ENCODE measurements around the gene CWC27.
"Not testable (repeated sequence)": the region's sequence is repeated elsewhere in the genome, so short reads cannot be mapped to it uniquely, and the experiment has no call there.

CWC27 gene

DNA sequence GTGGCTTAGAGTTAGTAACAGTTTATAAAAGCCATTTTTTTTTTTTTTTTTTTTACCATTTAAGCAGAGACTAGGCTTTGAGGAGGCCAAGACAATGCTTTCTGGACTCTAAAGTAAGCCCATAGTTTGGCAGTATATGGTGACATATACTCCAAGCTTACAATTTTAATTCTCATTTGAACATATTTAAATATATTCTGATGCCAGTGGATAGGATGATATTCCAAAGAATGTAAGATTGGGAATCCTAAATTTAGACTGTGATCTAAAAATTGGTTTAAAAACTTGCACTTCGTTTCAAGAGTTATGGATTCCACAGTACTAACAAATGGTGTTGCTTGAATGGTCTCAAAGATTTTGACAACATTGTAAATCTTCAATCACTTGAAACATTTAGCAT, 112.1 kb downstream of the CWC27 start:
- TF ChIP-seq POLR2AphosphoS5 (IDR thresholded peaks at IDR 0.05; ENCODE audit: low read depth, low read length) (no peak), POU2F2 (IDR thresholded peaks at IDR 0.05; ENCODE audit: low read depth, low read length) (no peak), PAX5 (IDR thresholded peaks at IDR 0.05; ENCODE audit: insufficient read depth, low read length, severe bottlenecking) (no peak), TAF1 (IDR thresholded peaks at IDR 0.05; ENCODE audit: low read depth, low read length) (no peak), SPI1 (IDR thresholded peaks at IDR 0.05; ENCODE audit: low read depth, low read length) (no peak), POLR2A (IDR thresholded peaks at IDR 0.05; ENCODE audit: low read depth, low read length) (no peak)
- FAIRE-seq (no peak), DNase-seq (ENCODE audit: insufficient read length, low spot score) (no peak)

DNA sequence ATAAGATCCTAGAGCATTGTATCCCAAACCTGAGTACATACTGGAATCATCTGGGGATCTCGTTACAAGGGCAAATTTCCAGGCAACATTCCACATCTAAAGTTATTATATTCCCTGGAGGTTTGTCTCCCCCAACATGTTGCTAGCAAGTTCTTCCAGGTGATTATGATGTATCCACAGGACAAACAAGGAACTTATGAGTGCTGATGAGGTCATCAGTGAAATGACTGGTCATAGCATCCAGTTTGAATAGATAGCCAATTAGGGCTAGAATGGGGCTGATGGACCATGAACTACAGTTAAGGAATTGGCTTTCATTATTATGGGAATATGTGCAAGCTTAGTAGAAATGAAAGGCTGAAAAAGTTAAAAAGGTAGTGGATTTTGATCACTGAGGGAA, 115.2 kb downstream of the CWC27 start:
- FAIRE-seq, result no peak
- no peak for DNase-seq (ENCODE audit: insufficient read length, low spot score)
- TF ChIP-seq POLR2AphosphoS5 (IDR thresholded peaks at IDR 0.05; ENCODE audit: low read depth, low read length) (no peak), PAX5 (IDR thresholded peaks at IDR 0.05; ENCODE audit: insufficient read depth, low read length, severe bottlenecking) (no peak), POLR2A (IDR thresholded peaks at IDR 0.05; ENCODE audit: low read depth, low read length) (no peak), SPI1 (IDR thresholded peaks at IDR 0.05; ENCODE audit: low read depth, low read length) (no peak), TAF1 (IDR thresholded peaks at IDR 0.05; ENCODE audit: low read depth, low read length) (no peak), POU2F2 (IDR thresholded peaks at IDR 0.05; ENCODE audit: low read depth, low read length) (no peak)

DNA sequence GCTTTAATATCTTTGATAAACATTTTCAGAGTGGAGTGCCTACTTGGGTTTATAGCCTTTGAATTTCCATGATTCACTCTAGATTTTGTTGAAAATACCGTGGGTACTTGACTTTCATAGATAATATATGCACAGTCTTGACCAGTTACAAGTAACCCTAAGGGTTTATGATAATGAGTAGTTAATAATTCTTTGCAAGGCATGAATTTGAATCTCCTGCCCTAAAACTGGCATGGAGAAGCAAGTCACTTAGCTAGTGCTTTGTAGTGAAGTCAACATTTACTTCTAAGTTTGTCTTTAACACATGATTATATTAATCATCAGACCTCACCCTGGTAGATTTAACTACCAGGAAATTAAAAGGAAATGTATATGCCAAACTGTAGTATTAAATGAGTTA, 115.8 kb downstream of the CWC27 start:
- no peak for TF ChIP-seq POLR2AphosphoS5 (IDR thresholded peaks at IDR 0.05; ENCODE audit: low read depth, low read length)
- TF ChIP-seq POLR2A (IDR thresholded peaks at IDR 0.05; ENCODE audit: low read depth, low read length), result no peak
- no peak for TF ChIP-seq SPI1 (IDR thresholded peaks at IDR 0.05; ENCODE audit: low read depth, low read length)
- DNase-seq (ENCODE audit: insufficient read length, low spot score), result no peak
- no peak for FAIRE-seq

DNA sequence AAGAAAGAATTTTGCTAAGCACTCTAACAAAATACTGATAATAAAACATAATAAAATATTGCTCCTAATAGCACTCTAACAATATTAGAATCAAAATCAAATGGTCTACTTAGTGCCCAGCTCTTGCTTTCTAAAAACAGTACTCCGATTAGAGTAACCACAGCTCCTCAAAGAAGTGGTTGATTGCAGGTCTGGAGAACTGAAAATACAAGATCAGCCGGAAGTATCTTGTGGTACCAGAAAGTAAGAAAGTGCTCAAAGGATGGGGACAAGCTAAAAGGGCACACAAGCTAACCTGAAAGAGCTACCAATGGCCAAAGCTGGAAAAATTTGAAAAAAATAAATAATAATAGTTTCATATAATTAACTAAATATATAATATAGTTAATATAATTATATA, 119.2 kb downstream of the CWC27 start:
- no peak for FAIRE-seq
- DNase-seq (ENCODE audit: insufficient read length, low spot score), result no peak
- TF ChIP-seq POLR2AphosphoS5 (IDR thresholded peaks at IDR 0.05; ENCODE audit: low read depth, low read length), result no peak
- TF ChIP-seq PAX5 (IDR thresholded peaks at IDR 0.05; ENCODE audit: insufficient read depth, low read length, severe bottlenecking), result no peak
- no peak for TF ChIP-seq TAF1 (IDR thresholded peaks at IDR 0.05; ENCODE audit: low read depth, low read length)
- no peak for TF ChIP-seq POLR2A (IDR thresholded peaks at IDR 0.05; ENCODE audit: low read depth, low read length)
- TF ChIP-seq POU2F2 (IDR thresholded peaks at IDR 0.05; ENCODE audit: low read depth, low read length), result no peak
- no peak for TF ChIP-seq SPI1 (IDR thresholded peaks at IDR 0.05; ENCODE audit: low read depth, low read length)

DNA sequence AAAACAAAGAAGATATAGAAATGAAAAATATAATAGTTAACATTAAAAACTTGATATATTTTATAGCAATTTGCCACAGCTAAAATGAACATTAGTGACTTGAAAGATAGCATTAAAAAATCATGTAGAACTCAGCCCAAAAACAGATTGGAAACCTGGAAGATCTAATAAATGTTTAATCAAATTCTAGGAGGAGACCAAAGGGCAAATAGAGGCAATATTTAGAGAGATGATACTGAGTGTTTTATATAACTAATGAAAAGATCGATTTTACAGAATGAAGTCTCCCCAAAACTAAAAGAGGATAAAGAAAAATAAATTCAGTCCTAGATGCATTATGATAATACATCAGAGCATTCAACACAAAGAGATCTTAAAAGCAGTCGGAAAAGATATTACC, 127.0 kb downstream of the CWC27 start:
- FAIRE-seq (no peak), DNase-seq (ENCODE audit: insufficient read length, low spot score) (no peak)
- no peak for TF ChIP-seq POU2F2 (IDR thresholded peaks at IDR 0.05; ENCODE audit: low read depth, low read length)
- TF ChIP-seq POLR2AphosphoS5 (IDR thresholded peaks at IDR 0.05; ENCODE audit: low read depth, low read length), result no peak
- TF ChIP-seq PAX5 (IDR thresholded peaks at IDR 0.05; ENCODE audit: insufficient read depth, low read length, severe bottlenecking), result no peak
- no peak for TF ChIP-seq TAF1 (IDR thresholded peaks at IDR 0.05; ENCODE audit: low read depth, low read length)

DNA sequence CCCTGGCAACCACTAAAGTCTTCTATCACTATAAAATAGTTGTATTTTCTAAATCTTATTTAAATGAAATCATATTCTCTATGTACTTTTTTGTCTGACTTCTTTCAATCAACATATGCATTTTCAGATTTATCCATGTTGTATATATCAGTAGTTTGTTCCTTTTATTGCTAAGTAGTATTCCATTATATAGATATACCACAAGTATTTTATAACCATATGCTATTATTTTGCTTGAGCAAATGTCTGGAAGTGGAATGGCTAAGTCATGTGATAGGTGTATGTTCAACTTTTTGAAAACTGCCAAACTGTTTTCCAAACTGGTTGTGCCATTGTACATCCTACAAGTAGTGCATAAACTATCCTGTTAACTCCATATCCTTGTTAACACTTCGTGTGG, 131.1 kb downstream of the CWC27 start:
- FAIRE-seq (no peak), DNase-seq (ENCODE audit: insufficient read length, low spot score) (no peak)
- TF ChIP-seq POU2F2 (IDR thresholded peaks at IDR 0.05; ENCODE audit: low read depth, low read length) (no peak), POLR2AphosphoS5 (IDR thresholded peaks at IDR 0.05; ENCODE audit: low read depth, low read length) (no peak), POLR2A (IDR thresholded peaks at IDR 0.05; ENCODE audit: low read depth, low read length) (no peak), TAF1 (IDR thresholded peaks at IDR 0.05; ENCODE audit: low read depth, low read length) (no peak), SPI1 (IDR thresholded peaks at IDR 0.05; ENCODE audit: low read depth, low read length) (no peak), PAX5 (IDR thresholded peaks at IDR 0.05; ENCODE audit: insufficient read depth, low read length, severe bottlenecking) (no peak)

DNA sequence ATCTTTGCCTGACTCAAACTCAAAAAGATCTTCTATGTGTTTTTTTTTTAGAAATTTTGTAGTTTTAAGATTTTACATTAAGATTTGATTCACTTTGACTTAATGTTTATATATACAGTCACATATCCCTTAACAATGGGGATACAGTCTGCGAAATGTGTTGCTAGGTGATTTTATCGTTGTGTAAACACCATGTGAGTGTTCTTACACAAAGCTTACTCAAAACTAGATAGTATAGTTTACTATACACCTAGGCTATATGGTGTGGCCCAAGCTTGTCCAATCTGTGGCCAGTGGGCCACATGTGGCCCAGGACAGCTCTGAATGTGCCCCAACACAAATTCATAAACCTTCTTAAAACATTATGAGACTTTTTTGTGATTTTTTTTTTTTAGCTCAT, 131.9 kb downstream of the CWC27 start:
- TF ChIP-seq POLR2A (IDR thresholded peaks at IDR 0.05; ENCODE audit: low read depth, low read length), result no peak
- no peak for TF ChIP-seq TAF1 (IDR thresholded peaks at IDR 0.05; ENCODE audit: low read depth, low read length)
- no peak for TF ChIP-seq PAX5 (IDR thresholded peaks at IDR 0.05; ENCODE audit: insufficient read depth, low read length, severe bottlenecking)
- TF ChIP-seq POLR2AphosphoS5 (IDR thresholded peaks at IDR 0.05; ENCODE audit: low read depth, low read length), result no peak
- no peak for TF ChIP-seq POU2F2 (IDR thresholded peaks at IDR 0.05; ENCODE audit: low read depth, low read length)
- no peak for TF ChIP-seq SPI1 (IDR thresholded peaks at IDR 0.05; ENCODE audit: low read depth, low read length)
- FAIRE-seq (no peak), DNase-seq (ENCODE audit: insufficient read length, low spot score) (no peak)

DNA sequence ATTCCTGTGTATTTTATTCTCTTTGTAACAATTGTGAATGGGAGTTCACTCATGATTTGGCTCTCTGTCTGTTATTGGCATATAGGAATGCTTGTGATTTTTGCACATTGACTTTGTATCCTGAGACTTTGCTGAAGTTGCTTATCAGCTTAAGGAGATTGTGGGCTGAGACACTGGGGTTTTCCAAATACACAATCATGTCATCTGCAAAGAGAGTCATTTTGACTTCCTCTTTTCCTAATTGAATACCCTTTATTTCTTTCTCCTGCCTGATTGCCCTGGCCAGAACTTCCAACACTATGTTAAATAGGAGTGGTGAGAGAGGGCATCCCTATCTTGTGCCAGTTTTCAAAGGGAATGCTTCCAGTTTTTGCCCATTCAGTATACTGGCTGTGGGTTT, 138.7 kb downstream of the CWC27 start:
- FAIRE-seq; DNase-seq (ENCODE audit: insufficient read length, low spot score): not testable (repeated sequence)
- peak; percentile 72 for TF ChIP-seq SPI1 (IDR thresholded peaks at IDR 0.05; ENCODE audit: low read depth, low read length)

DNA sequence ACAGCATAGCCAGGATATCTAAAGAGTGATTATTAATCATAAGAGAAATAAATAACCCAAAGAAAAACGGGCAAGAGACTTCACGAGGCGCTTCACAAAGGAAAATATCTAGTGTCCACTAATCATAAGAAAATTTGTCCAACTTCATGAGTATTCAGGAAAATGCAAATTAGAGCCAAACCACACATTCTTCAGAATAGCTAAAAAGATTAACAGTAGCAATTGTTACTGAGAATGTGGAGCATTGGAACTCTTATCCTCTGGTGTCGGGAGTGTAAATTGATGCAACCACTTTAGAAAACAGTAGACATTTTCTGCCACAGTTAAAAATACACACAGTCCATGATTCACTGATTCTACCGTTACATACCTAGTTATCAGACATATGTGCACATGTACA, 145.7 kb downstream of the CWC27 start:
- DNase-seq (ENCODE audit: insufficient read length, low spot score) (no peak), FAIRE-seq (no peak)
- no peak for TF ChIP-seq POU2F2 (IDR thresholded peaks at IDR 0.05; ENCODE audit: low read depth, low read length)

DNA sequence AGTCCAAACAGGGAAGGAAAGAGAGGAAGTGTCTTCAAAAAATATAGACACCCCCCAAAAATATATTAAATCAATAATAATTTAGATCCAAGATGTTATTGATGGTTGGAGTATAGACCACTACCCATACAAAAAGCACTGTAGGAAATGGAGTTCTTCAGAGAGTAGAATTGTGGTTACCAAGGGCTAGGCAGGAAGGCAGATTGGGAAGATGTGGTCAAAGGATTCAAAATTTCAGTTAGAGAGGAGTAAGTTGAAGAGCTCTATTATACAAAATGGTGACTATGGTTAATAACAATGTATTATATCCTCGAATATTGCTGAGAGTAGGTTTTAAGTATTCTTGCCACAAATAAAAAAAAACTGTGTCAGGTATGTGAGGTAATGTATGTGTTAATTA, 149.4 kb downstream of the CWC27 start:
- DNase-seq (ENCODE audit: insufficient read length, low spot score) (no peak), FAIRE-seq (no peak)
- TF ChIP-seq SPI1 (IDR thresholded peaks at IDR 0.05; ENCODE audit: low read depth, low read length), result no peak

DNA sequence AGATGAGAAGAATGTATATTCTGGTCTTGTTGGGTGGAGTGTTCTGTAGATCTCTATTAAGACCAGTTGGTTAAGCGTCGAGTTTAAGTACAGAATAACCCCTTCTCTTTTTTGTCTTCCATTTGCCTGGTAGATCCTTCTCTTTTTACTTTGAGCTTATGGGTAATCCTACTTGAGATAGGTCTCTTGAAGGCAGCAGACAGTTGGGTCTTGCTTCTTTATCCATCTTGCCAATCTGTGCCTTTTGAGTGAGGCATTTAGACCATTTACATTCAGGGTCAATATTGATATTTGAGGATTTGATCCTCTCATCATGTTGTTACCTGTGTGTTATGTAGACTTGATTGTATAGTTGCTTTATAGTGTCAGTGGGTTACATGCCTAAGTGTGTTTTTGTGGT, 152.7 kb downstream of the CWC27 start:
- TF ChIP-seq SPI1 (IDR thresholded peaks at IDR 0.05; ENCODE audit: low read depth, low read length) (no peak), POLR2A (IDR thresholded peaks at IDR 0.05; ENCODE audit: low read depth, low read length) (no peak), POU2F2 (IDR thresholded peaks at IDR 0.05; ENCODE audit: low read depth, low read length) (no peak), PAX5 (IDR thresholded peaks at IDR 0.05; ENCODE audit: insufficient read depth, low read length, severe bottlenecking) (no peak), POLR2AphosphoS5 (IDR thresholded peaks at IDR 0.05; ENCODE audit: low read depth, low read length) (no peak), TAF1 (IDR thresholded peaks at IDR 0.05; ENCODE audit: low read depth, low read length) (no peak)
- peak; percentile 5 for FAIRE-seq
- no peak for DNase-seq (ENCODE audit: insufficient read length, low spot score)
